ENCODE data around the gene TFIP11. TPM values are rescaled to one million over a fixed set of nuclear protein-coding genes. Genes with fewer than 3 reads are reported as not detected.

TFIP11 gene
- total RNA-seq (2021) = 24.6 to 26.9 TPM (median 25.7 TPM) in 3 replicates
- percentile 72 among the genes with signal in this experiment for Bru-seq, nascent RNA
- long read RNA-seq, experiment 1, transcript TFIP11-204 (15 exons, 3,586 nt) = major isoform, 97 of 162 reads
- long read RNA-seq, experiment 1, transcript TFIP11-201 (16 exons, 2,896 nt) = minor isoform, 15 of 162 reads
- long read RNA-seq, experiment 1, transcript TFIP11-203 (14 exons, 2,974 nt) = minor isoform, 10 of 162 reads
- long read RNA-seq, experiment 1, partial matches to known transcripts = 18 of 162 reads
- long read RNA-seq, experiment 1, other reads (novel, unspliced or antisense) = 22 of 162 reads
- long read RNA-seq, experiment 2, transcript TFIP11-204 (15 exons, 3,586 nt) = major isoform, 9 of 35 reads
- long read RNA-seq, experiment 2, partial matches to known transcripts = 15 of 35 reads
- long read RNA-seq, experiment 2, other reads (novel, unspliced or antisense) = 6 of 35 reads
- long read RNA-seq, experiment 3, transcript TFIP11-204 (15 exons, 3,586 nt) = major isoform, 13 of 26 reads
- long read RNA-seq, experiment 3, partial matches to known transcripts = 10 of 26 reads
- long read RNA-seq, experiment 3, other reads (novel, unspliced or antisense) = 1 of 26 reads

DNA sequence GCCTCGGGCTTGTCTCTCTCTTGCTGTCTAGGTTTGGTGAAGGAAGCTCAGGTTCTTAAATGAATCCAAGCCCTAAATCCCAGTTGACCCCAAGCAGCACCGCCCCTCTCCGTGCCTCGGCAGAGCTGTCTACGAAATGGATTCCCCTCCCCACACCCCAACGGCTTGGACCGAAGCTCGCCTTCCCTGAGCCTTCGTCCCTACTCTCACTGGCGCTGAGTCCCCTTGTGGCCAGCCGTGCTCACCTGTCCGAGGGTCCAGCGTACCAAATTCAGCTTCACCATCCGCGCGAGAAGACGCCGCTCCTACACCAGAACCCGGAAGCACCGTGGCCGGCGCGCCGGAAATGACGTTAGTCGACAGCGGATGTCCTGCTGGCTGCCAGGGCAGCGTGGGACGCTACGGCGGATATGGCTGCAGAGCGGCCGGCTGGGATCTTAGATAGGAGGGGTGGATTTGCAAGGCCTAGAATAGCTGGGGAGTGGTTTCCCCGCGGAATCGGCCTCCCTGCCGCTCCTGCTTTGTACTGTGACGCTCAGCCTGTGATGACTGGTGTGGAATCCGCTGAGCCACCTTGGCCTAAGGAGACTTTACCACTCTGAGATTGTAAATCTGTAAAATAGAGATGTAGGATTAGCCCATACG is at the start of gene TFIP11:
TSS of gene TFIP11 (minus strand) at position 325 of the 645 bp plus-strand sequence. CDS start 2,201 bp downstream, outside the sequence.
- H3K9me3 Mint-ChIP-seq = no peaks in the 10 kb centered on the region
- POLR2A ChIA-PET = interaction anchor here (0.6 to 1.1 kb wide), 3 partner anchors 9 to 1317 kb away, joined by 3 to 4 read pairs (median 3); no protein-coding TSS in a partner anchor
- H3K27ac Mint-ChIP-seq = peak within 1 kb of the TSS; percentile 98
- peak; percentile 95 for ATAC-seq
- H3K27me3 Mint-ChIP-seq (ENCODE audit: low read depth) = no peaks in the 10 kb centered on the region
- DNase-seq (ENCODE audit: low spot score) = peak; percentile 97
- CTCF ChIA-PET = interaction anchor here (0.6 to 1.3 kb wide), 6 partner anchors 10 to 157 kb away, joined by 3 to 15 read pairs (median 4); partner anchors contain the start of genes HPS4 and MIAT
- H3K4me1 Mint-ChIP-seq = peaks cover 21% of the 10 kb centered on the region
- peaks cover 27% of the 10 kb centered on the region for H3K36me3 Mint-ChIP-seq
- H3K4me3 Mint-ChIP-seq = peak within 1 kb of the TSS; percentile 99
- no peak for TF ChIP-seq JAZF1 (CRISPR knock-in tag; IDR thresholded peaks at IDR 0.05)
- TF ChIP-seq, protein P1, sequence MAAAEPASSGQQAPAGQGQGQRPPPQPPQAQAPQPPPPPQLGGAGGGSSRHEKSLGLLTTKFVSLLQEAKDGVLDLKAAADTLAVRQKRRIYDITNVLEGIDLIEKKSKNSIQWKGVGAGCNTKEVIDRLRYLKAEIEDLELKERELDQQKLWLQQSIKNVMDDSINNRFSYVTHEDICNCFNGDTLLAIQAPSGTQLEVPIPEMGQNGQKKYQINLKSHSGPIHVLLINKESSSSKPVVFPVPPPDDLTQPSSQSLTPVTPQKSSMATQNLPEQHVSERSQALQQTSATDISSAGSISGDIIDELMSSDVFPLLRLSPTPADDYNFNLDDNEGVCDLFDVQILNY (CRISPR knock-in tag; IDR thresholded peaks at IDR 0.05) = 0 out of 2 replicates have a peak, but pooled peaks have one; percentile 37
- TF ChIP-seq SMAD3 (CRISPR knock-in tag; IDR thresholded peaks at IDR 0.05; ENCODE audit: borderline replicate concordance) = no peak
- TF ChIP-seq ZBTB21 (CRISPR knock-in tag; IDR thresholded peaks at IDR 0.05; ENCODE audit: borderline replicate concordance) = 0 out of 2 replicates have a peak, but pooled peaks have one; percentile 34
- peak; percentile 53; the same call in 1 of the 2 replicates for TF ChIP-seq JUN (CRISPR knock-in tag; IDR thresholded peaks at IDR 0.05)
- peak; percentile 89 for TF ChIP-seq MAX (CRISPR knock-in tag; IDR thresholded peaks at IDR 0.05)
- TF ChIP-seq USF1 (CRISPR knock-in tag; IDR thresholded peaks at IDR 0.05) = 0 out of 2 replicates have a peak, but pooled peaks have one; percentile 12
- peak; percentile 88 for TF ChIP-seq CREB1 (CRISPR knock-in tag; IDR thresholded peaks at IDR 0.05)
- peak; percentile 83; the same call in 1 of the 2 replicates for TF ChIP-seq KAT7 (CRISPR knock-in tag; IDR thresholded peaks at IDR 0.05; ENCODE audit: borderline replicate concordance)
- TF ChIP-seq FOXK1 (CRISPR knock-in tag; IDR thresholded peaks at IDR 0.05) = peak; percentile 98
- TF ChIP-seq ZNF317 (CRISPR knock-in tag; IDR thresholded peaks at IDR 0.05; ENCODE audit: borderline replicate concordance, low read depth) = no peak
- TF ChIP-seq ETV6 (CRISPR knock-in tag; IDR thresholded peaks at IDR 0.05) = peak; percentile 92
- TF ChIP-seq, protein P2, sequence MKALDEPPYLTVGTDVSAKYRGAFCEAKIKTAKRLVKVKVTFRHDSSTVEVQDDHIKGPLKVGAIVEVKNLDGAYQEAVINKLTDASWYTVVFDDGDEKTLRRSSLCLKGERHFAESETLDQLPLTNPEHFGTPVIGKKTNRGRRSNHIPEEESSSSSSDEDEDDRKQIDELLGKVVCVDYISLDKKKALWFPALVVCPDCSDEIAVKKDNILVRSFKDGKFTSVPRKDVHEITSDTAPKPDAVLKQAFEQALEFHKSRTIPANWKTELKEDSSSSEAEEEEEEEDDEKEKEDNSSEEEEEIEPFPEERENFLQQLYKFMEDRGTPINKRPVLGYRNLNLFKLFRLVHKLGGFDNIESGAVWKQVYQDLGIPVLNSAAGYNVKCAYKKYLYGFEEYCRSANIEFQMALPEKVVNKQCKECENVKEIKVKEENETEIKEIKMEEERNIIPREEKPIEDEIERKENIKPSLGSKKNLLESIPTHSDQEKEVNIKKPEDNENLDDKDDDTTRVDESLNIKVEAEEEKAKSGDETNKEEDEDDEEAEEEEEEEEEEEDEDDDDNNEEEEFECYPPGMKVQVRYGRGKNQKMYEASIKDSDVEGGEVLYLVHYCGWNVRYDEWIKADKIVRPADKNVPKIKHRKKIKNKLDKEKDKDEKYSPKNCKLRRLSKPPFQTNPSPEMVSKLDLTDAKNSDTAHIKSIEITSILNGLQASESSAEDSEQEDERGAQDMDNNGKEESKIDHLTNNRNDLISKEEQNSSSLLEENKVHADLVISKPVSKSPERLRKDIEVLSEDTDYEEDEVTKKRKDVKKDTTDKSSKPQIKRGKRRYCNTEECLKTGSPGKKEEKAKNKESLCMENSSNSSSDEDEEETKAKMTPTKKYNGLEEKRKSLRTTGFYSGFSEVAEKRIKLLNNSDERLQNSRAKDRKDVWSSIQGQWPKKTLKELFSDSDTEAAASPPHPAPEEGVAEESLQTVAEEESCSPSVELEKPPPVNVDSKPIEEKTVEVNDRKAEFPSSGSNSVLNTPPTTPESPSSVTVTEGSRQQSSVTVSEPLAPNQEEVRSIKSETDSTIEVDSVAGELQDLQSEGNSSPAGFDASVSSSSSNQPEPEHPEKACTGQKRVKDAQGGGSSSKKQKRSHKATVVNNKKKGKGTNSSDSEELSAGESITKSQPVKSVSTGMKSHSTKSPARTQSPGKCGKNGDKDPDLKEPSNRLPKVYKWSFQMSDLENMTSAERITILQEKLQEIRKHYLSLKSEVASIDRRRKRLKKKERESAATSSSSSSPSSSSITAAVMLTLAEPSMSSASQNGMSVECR (CRISPR knock-in tag; IDR thresholded peaks at IDR 0.05; ENCODE audit: borderline replicate concordance) = peak; percentile 92; the same call in 1 of the 2 replicates
- TF ChIP-seq, protein P3, sequence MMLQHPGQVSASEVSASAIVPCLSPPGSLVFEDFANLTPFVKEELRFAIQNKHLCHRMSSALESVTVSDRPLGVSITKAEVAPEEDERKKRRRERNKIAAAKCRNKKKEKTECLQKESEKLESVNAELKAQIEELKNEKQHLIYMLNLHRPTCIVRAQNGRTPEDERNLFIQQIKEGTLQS (CRISPR knock-in tag; conservative IDR thresholded peaks at IDR 0.05) = no peak
- peak; percentile 99 for TF ChIP-seq CREM (CRISPR knock-in tag; IDR thresholded peaks at IDR 0.05)
- peak; percentile 63 for TF ChIP-seq HMGXB4 (CRISPR knock-in tag; IDR thresholded peaks at IDR 0.05)
- TF ChIP-seq, protein P4, sequence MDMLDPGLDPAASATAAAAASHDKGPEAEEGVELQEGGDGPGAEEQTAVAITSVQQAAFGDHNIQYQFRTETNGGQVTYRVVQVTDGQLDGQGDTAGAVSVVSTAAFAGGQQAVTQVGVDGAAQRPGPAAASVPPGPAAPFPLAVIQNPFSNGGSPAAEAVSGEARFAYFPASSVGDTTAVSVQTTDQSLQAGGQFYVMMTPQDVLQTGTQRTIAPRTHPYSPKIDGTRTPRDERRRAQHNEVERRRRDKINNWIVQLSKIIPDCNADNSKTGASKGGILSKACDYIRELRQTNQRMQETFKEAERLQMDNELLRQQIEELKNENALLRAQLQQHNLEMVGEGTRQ (CRISPR knock-in tag; IDR thresholded peaks at IDR 0.05) = peak; percentile 52; the same call in 1 of the 2 replicates
- peak; percentile 91 for TF ChIP-seq GABPB1 (CRISPR knock-in tag; IDR thresholded peaks at IDR 0.05)
- TF ChIP-seq, protein P5, sequence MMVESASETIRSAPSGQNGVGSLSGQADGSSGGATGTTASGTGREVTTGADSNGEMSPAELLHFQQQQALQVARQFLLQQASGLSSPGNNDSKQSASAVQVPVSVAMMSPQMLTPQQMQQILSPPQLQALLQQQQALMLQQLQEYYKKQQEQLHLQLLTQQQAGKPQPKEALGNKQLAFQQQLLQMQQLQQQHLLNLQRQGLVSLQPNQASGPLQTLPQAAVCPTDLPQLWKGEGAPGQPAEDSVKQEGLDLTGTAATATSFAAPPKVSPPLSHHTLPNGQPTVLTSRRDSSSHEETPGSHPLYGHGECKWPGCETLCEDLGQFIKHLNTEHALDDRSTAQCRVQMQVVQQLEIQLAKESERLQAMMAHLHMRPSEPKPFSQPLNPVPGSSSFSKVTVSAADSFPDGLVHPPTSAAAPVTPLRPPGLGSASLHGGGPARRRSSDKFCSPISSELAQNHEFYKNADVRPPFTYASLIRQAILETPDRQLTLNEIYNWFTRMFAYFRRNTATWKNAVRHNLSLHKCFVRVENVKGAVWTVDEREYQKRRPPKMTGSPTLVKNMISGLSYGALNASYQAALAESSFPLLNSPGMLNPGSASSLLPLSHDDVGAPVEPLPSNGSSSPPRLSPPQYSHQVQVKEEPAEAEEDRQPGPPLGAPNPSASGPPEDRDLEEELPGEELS (CRISPR knock-in tag; IDR thresholded peaks at IDR 0.05) = 0 out of 2 replicates have a peak, but pooled peaks have one; percentile 34
- no peak for TF ChIP-seq ZNF512 (CRISPR knock-in tag; IDR thresholded peaks at IDR 0.05; ENCODE audit: borderline replicate concordance)
